GM21423 (cell line): ENCODE measurements around the gene CTAG1B.
"Not testable (repeated sequence)": the region's sequence is repeated elsewhere in the genome, so short reads cannot be mapped to it uniquely, and the experiment has no call there.

Source experiments
- ATAC-seq: cut with Tn5 transposase; IDR thresholded peaks from one replicate; pipeline ENCODE4 v1.9.1; 2021; ENCODE audit warnings: mild to moderate bottlenecking, moderate library complexity; ENCODE audit not compliant: unreplicated experiment

The CTAG1B gene

GRCh38 chrX:154628960-154629359 is 9.9 kb upstream of the CTAG1B start:
- not testable (repeated sequence) for ATAC-seq

GRCh38 chrX:154620767-154621414 is 1.8 kb upstream of the CTAG1B start:
- not testable (repeated sequence) for ATAC-seq

- ATAC-seq = not testable (repeated sequence)
Observed at GRCh38 chrX:154613586-154613985, 5.5 kb downstream of the CTAG1B start.

- ATAC-seq = not testable (repeated sequence)
Observed at GRCh38 chrX:154611146-154611545, 7.9 kb downstream of the CTAG1B start.

- not testable (repeated sequence) for ATAC-seq
Observed at GRCh38 chrX:154608823-154609222, 10.3 kb downstream of the CTAG1B start.

- not testable (repeated sequence) for ATAC-seq
Observed at GRCh38 chrX:154607976-154608375, 11.1 kb downstream of the CTAG1B start.

- no peak for ATAC-seq
Observed at GRCh38 chrX:154607370-154607769, 11.7 kb downstream of the CTAG1B start.

- no peak for ATAC-seq
Observed at GRCh38 chrX:154605566-154605965, 13.5 kb downstream of the CTAG1B start.

- ATAC-seq = no peak
Observed at GRCh38 chrX:154603438-154604430, 15.3 kb downstream of the CTAG1B start.

GRCh38 chrX:154602766-154603437 is 16.2 kb downstream of the CTAG1B start:
- ATAC-seq = no peak

GRCh38 chrX:154602226-154602625 is 16.9 kb downstream of the CTAG1B start:
- no peak for ATAC-seq

GRCh38 chrX:154600759-154601374 is 18.2 kb downstream of the CTAG1B start:
- no peak for ATAC-seq

GRCh38 chrX:154599531-154599930 is 19.6 kb downstream of the CTAG1B start:
- ATAC-seq = no peak

- ATAC-seq = no peak
Observed at GRCh38 chrX:154598656-154599055, 20.4 kb downstream of the CTAG1B start.

GRCh38 chrX:154597221-154597620 is 21.9 kb downstream of the CTAG1B start:
- no peak for ATAC-seq

- no peak for ATAC-seq
Observed at GRCh38 chrX:154596290-154596929, 22.7 kb downstream of the CTAG1B start.

- ATAC-seq = no peak
Observed at GRCh38 chrX:154595559-154596249, 23.4 kb downstream of the CTAG1B start.

GRCh38 chrX:154594491-154594890 is 24.6 kb downstream of the CTAG1B start:
- no peak for ATAC-seq

GRCh38 chrX:154593201-154593600 is 25.9 kb downstream of the CTAG1B start:
- no peak for ATAC-seq

GRCh38 chrX:154592505-154592904 is 26.6 kb downstream of the CTAG1B start:
- ATAC-seq = no peak
